Lower leg skin (tissue), 4 donors: ENCODE results near the gene SYNPO2. TPM values are rescaled to one million over a fixed set of nuclear protein-coding genes. Genes with fewer than 3 reads are reported as not detected.

Experiments
- DNase-seq, 2 donors: peaks; one replicate each; pipeline ENCODE4 v3.0.0-alpha.2; 2019; ENCODE audit warnings: low spot score in 2 of 2
- H3K4me3 ChIP-seq: fragments of 200-600 bp; sonication (generic); 2 replicates; pipeline ENCODE4 v1.5.1; 2017; ENCODE audit warnings: mild to moderate bottlenecking, low read depth; ENCODE audit not compliant: poor library complexity, severe bottlenecking
- POLR2A ChIP-seq, 2 donors: fragments of 450-650 bp; IDR thresholded peaks; one replicate each; pipeline ENCODE4 v1.6.1; 2016 to 2017; ENCODE audit warnings: antibody characterized with exemption in 2 of 2, mild to moderate bottlenecking in 1 of 2, moderate library complexity in 1 of 2
- WGBS, 2 donors: methylation state at CpG; one replicate each; pipeline ENCODE4 v1.1.5; 2018; 5-methylcytosine and 5-hydroxymethylcytosine counted together
- intact Hi-C: fragments of 100-400 bp; cut with DNase I; formaldehyde crosslinking; loops from one replicate; pipeline ENCODE4 v1.15.0; 2023; ENCODE audit warnings: low total_unique reads
- total RNA-seq, 4 donors: library from RNA; depleted of rRNA; stranded (reverse); fragments of >200 nt; gene quantifications; one replicate each; pipeline ENCODE4 v1.1.0, GENCODE V29; 2016
- TF ChIP-seq, protein P1 (sequence below), 3 donors: fragments of 450-650 bp; IDR thresholded peaks; one replicate each; pipeline ENCODE4 v1.5.1; 2016; ENCODE audit warnings: antibody characterized with exemption in 3 of 3, mild to moderate bottlenecking in 3 of 3, moderate library complexity in 2 of 3

Gene SYNPO2
- total RNA-seq, 4 donors from 2014 or later = 13.3 to 38.5 (median 16.1) TPM

GRCh38 chr4:118857760-118858159 is 30.9 kb upstream of the SYNPO2 start:
- TF ChIP-seq, protein P1, sequence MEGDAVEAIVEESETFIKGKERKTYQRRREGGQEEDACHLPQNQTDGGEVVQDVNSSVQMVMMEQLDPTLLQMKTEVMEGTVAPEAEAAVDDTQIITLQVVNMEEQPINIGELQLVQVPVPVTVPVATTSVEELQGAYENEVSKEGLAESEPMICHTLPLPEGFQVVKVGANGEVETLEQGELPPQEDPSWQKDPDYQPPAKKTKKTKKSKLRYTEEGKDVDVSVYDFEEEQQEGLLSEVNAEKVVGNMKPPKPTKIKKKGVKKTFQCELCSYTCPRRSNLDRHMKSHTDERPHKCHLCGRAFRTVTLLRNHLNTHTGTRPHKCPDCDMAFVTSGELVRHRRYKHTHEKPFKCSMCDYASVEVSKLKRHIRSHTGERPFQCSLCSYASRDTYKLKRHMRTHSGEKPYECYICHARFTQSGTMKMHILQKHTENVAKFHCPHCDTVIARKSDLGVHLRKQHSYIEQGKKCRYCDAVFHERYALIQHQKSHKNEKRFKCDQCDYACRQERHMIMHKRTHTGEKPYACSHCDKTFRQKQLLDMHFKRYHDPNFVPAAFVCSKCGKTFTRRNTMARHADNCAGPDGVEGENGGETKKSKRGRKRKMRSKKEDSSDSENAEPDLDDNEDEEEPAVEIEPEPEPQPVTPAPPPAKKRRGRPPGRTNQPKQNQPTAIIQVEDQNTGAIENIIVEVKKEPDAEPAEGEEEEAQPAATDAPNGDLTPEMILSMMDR (IDR thresholded peaks at IDR 0.05) = no peak
- no peak for TF ChIP-seq POLR2A (IDR thresholded peaks at IDR 0.05)
- intact Hi-C loops = no loop called here
- no peak overlapping the region for H3K4me3 ChIP-seq
- WGBS, 2 donors = 89 to 91% methylated on average over 2 of the region's 2 CpGs
- DNase-seq = no peak

- no peak for DNase-seq
- 55 to 69% methylated on average over 2 of the region's 2 CpGs for WGBS, 2 donors
- no peak overlapping the region for H3K4me3 ChIP-seq
- TF ChIP-seq POLR2A (IDR thresholded peaks at IDR 0.05) = no peak
- TF ChIP-seq, protein P1 (IDR thresholded peaks at IDR 0.05) = no peak
- intact Hi-C loops = no loop called here
These were observed 29.9 kb upstream of the SYNPO2 start for GRCh38 chr4:118858779-118859178.

DNA sequence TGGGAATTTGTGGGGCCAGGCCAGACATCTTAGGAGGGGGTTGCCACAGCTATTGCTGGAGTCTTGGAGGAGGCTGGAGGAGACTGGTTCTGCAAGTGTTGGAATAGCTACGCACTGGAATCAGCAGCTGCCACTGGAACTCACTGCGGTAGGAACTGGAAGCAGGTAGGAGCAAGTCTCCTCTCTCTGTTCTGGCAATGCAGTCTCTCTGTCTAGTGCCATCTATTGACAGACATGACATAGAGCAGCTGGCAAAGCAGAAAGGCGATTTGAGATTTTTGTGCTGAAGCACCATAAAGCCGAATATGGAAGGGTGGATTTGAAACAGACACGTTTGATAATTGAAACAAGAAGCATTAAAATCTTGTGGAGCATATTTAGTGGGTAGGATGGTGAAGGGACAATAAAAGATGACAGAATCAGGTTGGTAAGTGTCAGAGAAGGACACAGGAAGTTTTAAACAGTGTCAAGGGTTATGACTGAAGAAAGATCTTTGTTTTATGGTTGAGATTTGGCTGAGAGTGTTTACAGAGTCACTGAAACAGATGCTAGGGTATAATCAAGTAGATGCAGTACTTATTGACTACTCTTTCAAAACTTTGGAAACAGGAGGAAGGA is 23.5 kb upstream of the SYNPO2 start:
- H3K4me3 ChIP-seq = no peak overlapping the region
- intact Hi-C loops = no loop called here
- TF ChIP-seq POLR2A (IDR thresholded peaks at IDR 0.05) = no peak
- TF ChIP-seq, protein P1 (IDR thresholded peaks at IDR 0.05) = no peak
- 11 to 15% methylated on average over 5 of the region's 5 CpGs for WGBS, 2 donors
- peak in 1 of 2 donors; percentile 22 for DNase-seq

DNA sequence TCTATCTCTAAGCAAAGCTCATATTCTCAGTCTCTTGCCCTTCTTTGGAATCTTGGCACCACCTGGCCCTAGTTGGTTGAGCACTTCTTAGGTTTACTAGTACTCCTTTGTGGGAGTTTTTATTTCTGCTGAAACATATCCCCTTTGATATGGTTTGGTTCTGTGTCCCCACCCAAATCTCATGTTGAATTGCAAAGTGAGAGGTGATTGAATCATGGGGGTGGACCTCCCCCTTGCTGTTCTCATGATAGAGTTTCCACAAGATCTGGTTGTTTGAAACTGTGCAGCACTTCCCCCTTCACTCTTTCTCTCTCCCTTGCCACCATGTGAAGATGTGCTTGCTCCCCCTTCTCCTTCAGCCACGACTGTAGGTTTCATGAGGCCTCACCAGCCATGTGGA is 22.2 kb upstream of the SYNPO2 start:
- no peak for DNase-seq
- intact Hi-C loops = no loop called here
- no peak for TF ChIP-seq POLR2A (IDR thresholded peaks at IDR 0.05)
- TF ChIP-seq, protein P1 (IDR thresholded peaks at IDR 0.05) = no peak
- WGBS, 2 donors = 93 to 96% methylated on average over 1 of the region's 1 CpG
- no peak overlapping the region for H3K4me3 ChIP-seq

GRCh38 chr4:118867311-118868067 is 21.2 kb upstream of the SYNPO2 start:
- no peak overlapping the region for H3K4me3 ChIP-seq
- TF ChIP-seq, protein P1 (IDR thresholded peaks at IDR 0.05) = no peak
- TF ChIP-seq POLR2A (IDR thresholded peaks at IDR 0.05) = no peak
- no peak for DNase-seq
- intact Hi-C loops = no loop called here
- WGBS, 2 donors = 70 to 80% methylated on average over 3 of the region's 3 CpGs
